ENCODE measurements around the gene HPN. TPM values are rescaled to one million over a fixed set of nuclear protein-coding genes. Genes with fewer than 3 reads are reported as not detected.

HPN gene
- total RNA-seq, 1 donor from 2014 or later = not detected

GRCh38 chr19:35077411-35078223 lies 36.1 kb downstream of the HPN start:
- Histone ChIP-seq H3K36me3 (ENCODE audit: control insufficient read depth, insufficient read depth, low read length) (no peaks in the 10 kb centered on the region), H3K4me3 (ENCODE audit: low read depth, low read length) (no peak overlapping the region), H3K27me3 (ENCODE audit: control insufficient read depth, insufficient read depth, low read length) (no peaks in the 10 kb centered on the region)
- TF ChIP-seq CTCF (IDR thresholded peaks at IDR 0.05; ENCODE audit: insufficient read depth, low read length, severe bottlenecking) = no peak
- no peak for FAIRE-seq
- no peak for DNase-seq (ENCODE audit: low read depth)

GRCh38 chr19:35079826-35080225 lies 38.3 kb downstream of the HPN start:
- TF ChIP-seq CTCF (IDR thresholded peaks at IDR 0.05; ENCODE audit: insufficient read depth, low read length, severe bottlenecking) = no peak
- FAIRE-seq = no peak
- Histone ChIP-seq H3K4me3 (ENCODE audit: low read depth, low read length) (no peak overlapping the region), H3K36me3 (ENCODE audit: control insufficient read depth, insufficient read depth, low read length) (no peaks in the 10 kb centered on the region), H3K27me3 (ENCODE audit: control insufficient read depth, insufficient read depth, low read length) (no peaks in the 10 kb centered on the region)
- DNase-seq (ENCODE audit: low read depth) = no peak

- no peak for FAIRE-seq
- Histone ChIP-seq H3K36me3 (ENCODE audit: control insufficient read depth, insufficient read depth, low read length) (no peaks in the 10 kb centered on the region), H3K4me3 (ENCODE audit: low read depth, low read length) (no peak overlapping the region), H3K27me3 (ENCODE audit: control insufficient read depth, insufficient read depth, low read length) (no peaks in the 10 kb centered on the region)
- DNase-seq (ENCODE audit: low read depth) = no peak
- TF ChIP-seq CTCF (IDR thresholded peaks at IDR 0.05; ENCODE audit: insufficient read depth, low read length, severe bottlenecking) = no peak
These were observed 39.2 kb downstream of the HPN start for GRCh38 chr19:35080613-35081170.

GRCh38 chr19:35081201-35081600 lies 39.7 kb downstream of the HPN start:
- FAIRE-seq = no peak
- no peaks in the 10 kb centered on the region for H3K27me3 ChIP-seq (ENCODE audit: control insufficient read depth, insufficient read depth, low read length)
- H3K4me3 ChIP-seq (ENCODE audit: low read depth, low read length) = no peak overlapping the region
- no peak for TF ChIP-seq CTCF (IDR thresholded peaks at IDR 0.05; ENCODE audit: insufficient read depth, low read length, severe bottlenecking)
- DNase-seq (ENCODE audit: low read depth) = no peak
- no peaks in the 10 kb centered on the region for H3K36me3 ChIP-seq (ENCODE audit: control insufficient read depth, insufficient read depth, low read length)

GRCh38 chr19:35083691-35084508 lies 42.4 kb downstream of the HPN start:
- no peaks in the 10 kb centered on the region for H3K27me3 ChIP-seq (ENCODE audit: control insufficient read depth, insufficient read depth, low read length)
- DNase-seq (ENCODE audit: low read depth) (no peak), FAIRE-seq (no peak)
- no peaks in the 10 kb centered on the region for H3K36me3 ChIP-seq (ENCODE audit: control insufficient read depth, insufficient read depth, low read length)
- TF ChIP-seq CTCF (IDR thresholded peaks at IDR 0.05; ENCODE audit: insufficient read depth, low read length, severe bottlenecking) = no peak
- H3K4me3 ChIP-seq (ENCODE audit: low read depth, low read length) = no peak overlapping the region

Data from bronchial epithelial cell (primary cell).